MCF 10A (cell line): ENCODE measurements around the gene ACAP2. TPM values are rescaled to one million over a fixed set of nuclear protein-coding genes. Genes with fewer than 3 reads are reported as not detected.

Experiments
- BruUV-seq: library from RNA; stranded (reverse); fragments of 400-500 nt; replicated peaks from 2 replicates; lab custom pipeline; 2021; lab: Mats Ljungman, UMichigan
- CTCF ChIA-PET: fragments of 300-600 bp; sonication (Branson Sonifier 250); formaldehyde crosslinking; extraction: SDS; loops from one replicate; lab custom pipeline; 2021; ENCODE audit warnings: antibody characterized with exemption, inconsistent platforms; lab: Yijun Ruan, JAX
- POLR2A ChIA-PET: fragments of 300-600, 350-650 bp; sonication (Branson Sonifier 250); formaldehyde crosslinking; extraction: SDS; loops from one replicate; lab custom pipeline; 2020; ENCODE audit warnings: antibody characterized with exemption, inconsistent platforms; lab: Yijun Ruan, JAX
- DNase-seq: peaks from one replicate; pipeline ENCODE4 v3.0.0-alpha.2; 2018; ENCODE audit not compliant: unreplicated experiment
- H3K27ac Mint-ChIP-seq: one replicate; pipeline ENCODE4 v1.8.0; 2022; ENCODE audit warnings: mild to moderate bottlenecking, low read depth, mixed read lengths; ENCODE audit not compliant: unreplicated experiment
- H3K27me3 Mint-ChIP-seq: one replicate; pipeline ENCODE4 v1.8.0; 2022; ENCODE audit warnings: mixed read lengths; ENCODE audit not compliant: insufficient read depth, unreplicated experiment
- H3K36me3 Mint-ChIP-seq: one replicate; pipeline ENCODE4 v1.8.0; 2022; ENCODE audit warnings: mild to moderate bottlenecking, moderate library complexity, mixed read lengths; ENCODE audit not compliant: insufficient read depth, unreplicated experiment
- H3K4me1 Mint-ChIP-seq: one replicate; pipeline ENCODE4 v1.8.0; 2022; ENCODE audit warnings: mixed read lengths; ENCODE audit not compliant: insufficient read depth, unreplicated experiment
- H3K4me3 Mint-ChIP-seq: one replicate; pipeline ENCODE4 v1.8.0; 2022; ENCODE audit warnings: mild to moderate bottlenecking, moderate library complexity, mixed read lengths; ENCODE audit not compliant: unreplicated experiment
- H3K9me3 Mint-ChIP-seq: one replicate; pipeline ENCODE4 v1.8.0; 2022; ENCODE audit warnings: mixed read lengths; ENCODE audit not compliant: unreplicated experiment
- CTCF ChIP-seq: fragments of 200-600 bp; IDR thresholded peaks from one replicate; pipeline ENCODE4 v1.8.0; 2022; ENCODE audit warnings: antibody characterized with exemption, mild to moderate bottlenecking; ENCODE audit not compliant: unreplicated experiment
- intact Hi-C: fragments of 100-400 bp; cut with micrococcal nuclease; formaldehyde crosslinking; loops from 2 replicates; pipeline ENCODE4 v1.14.1; 2022
- total RNA-seq: library from RNA; stranded (reverse); gene quantifications from 2 replicates; pipeline ENCODE4 v1.2.3, GENCODE V29; 2022

Gene ACAP2
- total RNA-seq, 1 experiment from 2014 or later = 53.2 TPM

- H3K4me3 Mint-ChIP-seq = no peak overlapping the region
- BruUV-seq = no TSS peak
- CTCF ChIA-PET = interaction anchor here (0.6 to 1.4 kb wide), 2 partner anchors 115 to 984 kb away, joined by 4 to 6 read pairs; partner anchors contain the start of gene XXYLT1
- H3K27me3 Mint-ChIP-seq = no peaks in the 10 kb centered on the region
- DNase-seq = no peak
- intact Hi-C loops = no loop called here
- no peaks in the 10 kb centered on the region for H3K9me3 Mint-ChIP-seq
- POLR2A ChIA-PET = no interaction called here
- peaks cover 19% of the 10 kb centered on the region for H3K4me1 Mint-ChIP-seq
- TF ChIP-seq CTCF = no peak
- H3K36me3 Mint-ChIP-seq = no peaks in the 10 kb centered on the region
- no peak overlapping the region for H3K27ac Mint-ChIP-seq
Observed at GRCh38 chr3:195386739-195387138, 56.1 kb downstream of the ACAP2 start.

GRCh38 chr3:195385526-195385925 lies 57.3 kb downstream of the ACAP2 start:
- no peak for TF ChIP-seq CTCF
- intact Hi-C loops = no loop called here
- DNase-seq = peak; percentile 32
- BruUV-seq = no TSS peak
- CTCF ChIA-PET = interaction anchor here (0.6 to 1.4 kb wide), 2 partner anchors 114 to 138 kb away, joined by 3 to 6 read pairs; partner anchors contain the start of gene XXYLT1
- Mint-ChIP-seq H3K9me3 (no peaks in the 10 kb centered on the region), H3K4me1 (peaks cover 19% of the 10 kb centered on the region), H3K27me3 (no peaks in the 10 kb centered on the region), H3K27ac (peak overlapping the region; percentile 3), H3K36me3 (no peaks in the 10 kb centered on the region), H3K4me3 (no peak overlapping the region)
- POLR2A ChIA-PET = interaction anchor here (0.7 kb wide), 1 partner anchor 55 kb away, joined by 3 read pairs; no protein-coding TSS in a partner anchor

- H3K9me3 Mint-ChIP-seq = no peaks in the 10 kb centered on the region
- H3K36me3 Mint-ChIP-seq = no peaks in the 10 kb centered on the region
- H3K4me1 Mint-ChIP-seq = peaks cover 19% of the 10 kb centered on the region
- no peak overlapping the region for H3K4me3 Mint-ChIP-seq
- intact Hi-C loops = no loop called here
- H3K27ac Mint-ChIP-seq = peak overlapping the region; percentile 3
- no peak for DNase-seq
- H3K27me3 Mint-ChIP-seq = no peaks in the 10 kb centered on the region
- no peak for TF ChIP-seq CTCF
- POLR2A ChIA-PET = interaction anchor here (1.5 kb wide), 1 partner anchor 32 kb away, joined by 5 read pairs; no protein-coding TSS in a partner anchor
- CTCF ChIA-PET = interaction anchor here (0.7 to 1.1 kb wide), 2 partner anchors 10 to 115 kb away, joined by 3 read pairs; no protein-coding TSS in a partner anchor
- no TSS peak for BruUV-seq
Observed at GRCh38 chr3:195384952-195385351, 57.9 kb downstream of the ACAP2 start.

GRCh38 chr3:195372220-195372619 lies 70.6 kb downstream of the ACAP2 start:
- Mint-ChIP-seq H3K4me1 (peaks cover 9% of the 10 kb centered on the region), H3K27ac (no peak overlapping the region), H3K27me3 (no peaks in the 10 kb centered on the region), H3K36me3 (peaks cover 32% of the 10 kb centered on the region), H3K4me3 (no peak overlapping the region), H3K9me3 (no peaks in the 10 kb centered on the region)
- BruUV-seq = no TSS peak
- DNase-seq = peak; percentile 73
- ChIA-PET POLR2A (interaction anchor here (0.5 to 2.0 kb wide), 11 partner anchors 8 to 171 kb away, joined by 3 to 10 read pairs (median 4); partner anchors contain the start of genes ACAP2, PPP1R2 and XXYLT1), CTCF (interaction anchor here (1.8 to 1.9 kb wide), 2 partner anchors 102 to 150 kb away, joined by 4 read pairs; no protein-coding TSS in a partner anchor)
- intact Hi-C loops = no loop called here
- TF ChIP-seq CTCF = no peak
